AG09319 (cell line): Measurements from ENCODE around the gene LRRIQ1.

Source experiments
- DNase-seq: peaks from one replicate; pipeline ENCODE4 v3.0.0-alpha.2; 2010; ENCODE audit warnings: low read depth; ENCODE audit errors: extremely low read depth
- TF ChIP-seq, protein P1 (sequence below): IDR thresholded peaks from 2 replicates; pipeline ENCODE4 v1.5.1; 2011; ENCODE audit warnings: low read depth, mild to moderate bottlenecking, inconsistent platforms, low read length, moderate library complexity

The LRRIQ1 gene

DNA sequence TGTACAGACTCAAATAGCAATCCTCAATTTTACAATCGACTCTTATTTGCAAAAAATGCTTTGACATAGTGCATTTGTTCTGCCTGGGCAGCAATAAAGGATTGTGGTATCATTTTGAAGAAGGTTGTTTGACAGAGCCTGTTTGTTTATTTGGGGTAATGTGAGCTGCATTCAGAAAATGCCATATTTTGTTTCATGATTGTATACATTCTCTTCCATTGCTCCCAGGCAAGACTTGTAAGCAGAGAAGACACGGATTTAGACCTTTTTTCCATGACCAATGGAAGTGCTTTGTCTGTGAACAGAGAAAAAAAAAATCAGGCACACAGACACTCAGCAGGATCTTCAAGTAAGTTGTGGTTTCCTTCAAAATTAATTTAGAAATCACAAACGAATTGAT, 208.4 kb downstream of the LRRIQ1 start:
- TF ChIP-seq, protein P1, sequence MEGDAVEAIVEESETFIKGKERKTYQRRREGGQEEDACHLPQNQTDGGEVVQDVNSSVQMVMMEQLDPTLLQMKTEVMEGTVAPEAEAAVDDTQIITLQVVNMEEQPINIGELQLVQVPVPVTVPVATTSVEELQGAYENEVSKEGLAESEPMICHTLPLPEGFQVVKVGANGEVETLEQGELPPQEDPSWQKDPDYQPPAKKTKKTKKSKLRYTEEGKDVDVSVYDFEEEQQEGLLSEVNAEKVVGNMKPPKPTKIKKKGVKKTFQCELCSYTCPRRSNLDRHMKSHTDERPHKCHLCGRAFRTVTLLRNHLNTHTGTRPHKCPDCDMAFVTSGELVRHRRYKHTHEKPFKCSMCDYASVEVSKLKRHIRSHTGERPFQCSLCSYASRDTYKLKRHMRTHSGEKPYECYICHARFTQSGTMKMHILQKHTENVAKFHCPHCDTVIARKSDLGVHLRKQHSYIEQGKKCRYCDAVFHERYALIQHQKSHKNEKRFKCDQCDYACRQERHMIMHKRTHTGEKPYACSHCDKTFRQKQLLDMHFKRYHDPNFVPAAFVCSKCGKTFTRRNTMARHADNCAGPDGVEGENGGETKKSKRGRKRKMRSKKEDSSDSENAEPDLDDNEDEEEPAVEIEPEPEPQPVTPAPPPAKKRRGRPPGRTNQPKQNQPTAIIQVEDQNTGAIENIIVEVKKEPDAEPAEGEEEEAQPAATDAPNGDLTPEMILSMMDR = no peak
- DNase-seq = no peak

DNA sequence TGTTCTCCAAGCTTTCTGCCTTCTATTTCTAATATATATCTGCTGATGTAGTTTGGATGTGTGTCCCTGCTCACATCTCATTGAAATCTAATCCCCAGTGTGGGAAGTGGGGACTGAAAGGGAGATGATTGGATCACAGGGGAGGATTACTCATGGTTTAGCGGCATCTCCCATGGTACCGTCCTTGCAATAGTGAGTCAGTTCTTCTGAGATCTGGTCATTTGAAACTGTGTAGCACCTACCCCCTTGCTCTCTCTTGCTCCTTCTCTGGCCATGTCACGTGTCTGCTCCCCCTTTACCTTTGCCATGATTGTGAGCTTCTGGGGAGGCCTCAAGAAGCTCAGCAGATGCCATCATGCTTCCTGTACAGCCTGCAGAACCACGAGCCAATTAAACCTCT, 217.7 kb downstream of the LRRIQ1 start:
- TF ChIP-seq, protein P1 = no peak
- DNase-seq = no peak

DNA sequence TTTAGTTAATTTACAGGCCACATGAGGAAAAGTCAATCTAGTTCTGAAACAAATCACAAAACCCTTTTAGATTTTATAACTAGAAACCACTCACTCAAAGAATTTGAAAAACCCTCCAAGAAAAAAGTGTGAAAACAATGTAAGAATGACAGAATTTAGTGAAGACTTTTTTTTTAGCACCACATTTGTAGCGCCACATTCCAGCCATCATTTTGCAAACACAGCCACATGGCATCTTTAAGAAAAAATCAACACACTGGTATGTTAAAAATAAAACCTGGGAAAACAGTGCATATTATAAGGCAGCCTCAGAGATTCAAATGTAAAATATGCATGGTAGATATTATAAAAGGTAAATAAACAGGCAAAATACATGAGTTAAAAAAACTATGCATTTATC, 221.5 kb downstream of the LRRIQ1 start:
- DNase-seq = no peak
- TF ChIP-seq, protein P1 = no peak

DNA sequence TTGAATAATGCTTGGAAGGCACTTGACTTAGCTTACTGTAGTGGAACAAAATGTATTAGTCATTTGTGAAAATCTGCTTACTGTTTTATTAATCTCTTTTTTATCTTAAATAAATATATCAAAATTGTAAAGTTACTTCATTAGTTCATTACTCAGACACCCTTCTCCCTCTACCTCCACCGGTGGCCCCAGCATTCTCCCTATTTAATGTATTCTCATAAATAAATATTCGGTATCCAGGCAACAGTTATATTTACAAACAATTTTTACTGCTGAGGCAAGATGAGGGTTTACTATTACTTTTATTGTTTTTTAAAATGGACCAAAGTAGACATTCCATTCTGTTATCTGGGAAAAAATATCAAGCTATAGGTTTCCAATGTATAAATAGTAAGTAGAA, 224.3 kb downstream of the LRRIQ1 start:
- DNase-seq = no peak
- TF ChIP-seq, protein P1 = no peak

DNA sequence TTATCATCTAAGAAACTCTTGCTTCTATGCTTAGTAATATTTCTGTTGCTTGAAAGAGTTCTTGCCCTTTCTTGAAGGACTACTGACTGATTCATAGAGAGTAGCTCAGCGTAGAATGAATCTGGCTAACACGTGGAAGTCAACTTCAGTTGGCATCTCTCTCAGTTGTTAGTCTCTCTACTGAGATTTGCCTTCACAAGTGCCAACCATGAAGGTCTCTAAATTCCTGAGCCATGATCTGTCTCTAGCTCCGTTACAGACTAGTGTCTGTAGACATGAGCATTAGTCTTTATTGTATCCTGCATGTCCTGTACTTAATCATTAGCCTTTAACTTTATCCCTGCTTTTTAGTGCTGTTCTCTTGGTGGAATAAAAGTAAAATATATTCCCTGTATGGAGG, 224.7 kb downstream of the LRRIQ1 start:
- TF ChIP-seq, protein P1 = no peak

DNA sequence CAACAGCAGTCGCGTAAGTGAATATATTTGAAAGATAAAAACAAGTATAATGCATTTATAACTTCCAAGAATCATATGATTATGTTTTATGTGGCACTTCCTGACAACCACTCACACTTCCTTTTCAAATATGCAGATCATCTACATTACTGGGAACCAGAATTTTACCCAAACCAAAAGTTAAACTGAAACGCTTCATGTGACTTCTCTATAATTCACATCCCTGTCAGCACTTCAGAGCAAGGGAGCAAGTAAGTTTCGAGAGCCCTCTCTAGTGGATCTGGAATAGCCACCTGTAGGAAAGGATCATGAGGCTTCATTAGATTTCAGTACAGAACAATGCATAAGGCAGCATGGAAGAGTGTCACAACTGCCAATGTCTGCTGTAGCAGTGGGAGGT, 230.2 kb downstream of the LRRIQ1 start:
- TF ChIP-seq, protein P1 = no peak
- DNase-seq = no peak

More for the DNA sequence above, 224.7 kb downstream of the LRRIQ1 start:
- no peak for DNase-seq

DNA sequence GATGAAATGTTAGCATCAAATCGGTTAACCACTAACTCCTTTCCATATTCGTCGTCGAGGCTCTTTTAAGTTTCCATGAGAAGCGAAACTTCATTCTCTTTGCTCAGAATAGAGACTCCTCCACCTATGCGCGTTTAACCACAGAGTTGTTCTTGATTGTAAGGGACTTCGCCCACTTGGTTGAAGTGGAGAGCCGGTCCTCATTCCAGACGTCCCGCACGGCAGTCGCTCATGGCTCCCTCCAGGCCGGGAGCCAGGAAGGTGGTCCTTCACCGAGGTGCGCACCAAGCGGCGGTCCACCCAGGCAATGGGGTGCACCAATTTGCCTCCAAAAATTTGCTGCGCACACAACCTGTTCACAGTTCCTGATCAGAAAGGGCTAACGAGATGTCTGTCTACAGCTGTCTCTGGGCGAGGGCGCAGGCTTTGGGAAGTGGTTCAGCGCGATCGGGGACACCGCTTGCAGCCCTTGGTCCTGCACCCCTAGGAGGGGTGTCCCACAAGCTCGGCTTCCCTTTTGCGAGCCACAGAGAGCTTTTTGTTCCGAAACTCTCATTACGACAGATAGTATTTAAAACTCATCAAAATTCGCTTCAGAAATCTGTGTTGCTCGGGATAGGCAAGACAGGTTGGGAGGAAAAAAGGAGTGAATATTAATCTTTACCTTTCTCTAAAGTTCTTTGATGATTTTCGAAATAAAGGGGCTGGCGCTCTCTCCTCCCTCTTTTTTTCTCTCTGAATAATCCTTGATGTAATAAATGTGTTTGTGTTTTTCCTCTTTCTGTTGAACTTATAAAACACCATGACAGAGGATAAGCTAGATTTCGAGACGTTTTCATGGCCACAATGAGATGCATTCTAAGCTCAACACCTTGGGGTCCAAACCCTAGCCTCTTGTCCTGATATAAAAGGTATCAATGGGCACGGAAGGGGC, 237.5 kb downstream of the LRRIQ1 start:
- TF ChIP-seq, protein P1 = no peak
- no peak for DNase-seq
